Uterus (tissue), 2 donors: ENCODE data around the gene ASB2.

ENCODE experiments used
- CTCF ChIP-seq, 4 experiments: fragments of 200-600 bp in 2 of 4; fragments of 450-650 bp in 2 of 4; sonication (generic) in 2 of 4; IDR thresholded peaks; one replicate each; pipeline ENCODE4 v1.5.1; 2016 to 2019; ENCODE audit warnings: antibody characterized with exemption in 4 of 4, mild to moderate bottlenecking in 2 of 4, moderate library complexity in 1 of 4
- POLR2A ChIP-seq, 2 donors: fragments of 450-650 bp; IDR thresholded peaks; one replicate each; pipeline ENCODE4 v1.6.1; 2016; ENCODE audit warnings: antibody characterized with exemption in 2 of 2, mild to moderate bottlenecking in 1 of 2, moderate library complexity in 1 of 2

DNA sequence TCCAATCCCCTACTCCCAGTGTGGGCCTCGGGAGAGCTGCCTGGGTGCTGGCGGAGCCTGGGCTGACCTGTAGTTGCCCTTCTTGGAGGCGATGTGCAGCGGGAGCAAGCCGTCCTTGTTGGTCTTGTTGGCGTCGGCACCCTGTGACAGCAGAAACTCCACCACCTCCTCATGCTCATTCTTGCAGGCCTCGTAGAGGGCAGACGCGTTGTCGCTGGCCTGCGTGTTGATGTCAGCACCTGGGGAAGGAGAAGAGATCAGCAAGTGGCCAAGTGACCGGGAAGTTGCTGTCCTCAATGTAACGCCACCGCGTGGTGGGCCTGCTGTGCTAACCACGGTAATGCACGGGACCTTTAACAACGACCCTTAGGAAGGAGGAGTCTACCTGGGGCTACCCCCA is 29.1 kb downstream of the ASB2 start:
- TF ChIP-seq CTCF (IDR thresholded peaks at IDR 0.05) (no peak), POLR2A (IDR thresholded peaks at IDR 0.05) (no peak)
